Measurements from ENCODE around the gene FAM81B.

Gene FAM81B

DNA sequence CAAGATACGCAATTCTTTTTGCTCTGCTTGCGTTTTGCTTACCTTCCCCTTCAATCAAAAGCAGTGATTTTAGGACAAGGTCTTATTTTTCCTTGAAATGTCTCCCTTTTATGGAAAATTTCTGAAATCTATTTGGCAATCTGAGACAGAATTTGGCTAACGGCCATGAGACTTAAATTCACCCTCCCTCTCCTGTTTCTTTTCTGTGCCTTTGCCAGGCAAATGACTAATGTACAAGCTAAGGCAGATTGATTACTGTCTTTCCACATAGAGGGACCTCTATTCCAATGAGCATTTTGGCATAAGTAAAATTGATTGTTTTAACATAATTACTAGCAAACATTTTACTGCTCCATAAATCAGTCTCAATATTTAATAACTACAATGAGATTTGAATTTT, 31.7 kb downstream of the FAM81B start:
- Histone ChIP-seq H3K27ac (no peak overlapping the region), H3K4me3 (ENCODE audit: low read depth in 1 of 2, low read length in 1 of 2) (no peak overlapping the region), H3K4me1 (ENCODE audit: control insufficient read depth in 1 of 2, insufficient read depth in 1 of 2, low read depth in 1 of 2, low read length in 1 of 2) (no peaks in the 10 kb centered on the region), H3K9me3 (no peaks in the 10 kb centered on the region), H3K36me3 (no peaks in the 10 kb centered on the region), H3K27me3 (no peaks in the 10 kb centered on the region)
- TF ChIP-seq, protein P1, sequence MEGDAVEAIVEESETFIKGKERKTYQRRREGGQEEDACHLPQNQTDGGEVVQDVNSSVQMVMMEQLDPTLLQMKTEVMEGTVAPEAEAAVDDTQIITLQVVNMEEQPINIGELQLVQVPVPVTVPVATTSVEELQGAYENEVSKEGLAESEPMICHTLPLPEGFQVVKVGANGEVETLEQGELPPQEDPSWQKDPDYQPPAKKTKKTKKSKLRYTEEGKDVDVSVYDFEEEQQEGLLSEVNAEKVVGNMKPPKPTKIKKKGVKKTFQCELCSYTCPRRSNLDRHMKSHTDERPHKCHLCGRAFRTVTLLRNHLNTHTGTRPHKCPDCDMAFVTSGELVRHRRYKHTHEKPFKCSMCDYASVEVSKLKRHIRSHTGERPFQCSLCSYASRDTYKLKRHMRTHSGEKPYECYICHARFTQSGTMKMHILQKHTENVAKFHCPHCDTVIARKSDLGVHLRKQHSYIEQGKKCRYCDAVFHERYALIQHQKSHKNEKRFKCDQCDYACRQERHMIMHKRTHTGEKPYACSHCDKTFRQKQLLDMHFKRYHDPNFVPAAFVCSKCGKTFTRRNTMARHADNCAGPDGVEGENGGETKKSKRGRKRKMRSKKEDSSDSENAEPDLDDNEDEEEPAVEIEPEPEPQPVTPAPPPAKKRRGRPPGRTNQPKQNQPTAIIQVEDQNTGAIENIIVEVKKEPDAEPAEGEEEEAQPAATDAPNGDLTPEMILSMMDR (IDR thresholded peaks at IDR 0.05) = no peak

DNA sequence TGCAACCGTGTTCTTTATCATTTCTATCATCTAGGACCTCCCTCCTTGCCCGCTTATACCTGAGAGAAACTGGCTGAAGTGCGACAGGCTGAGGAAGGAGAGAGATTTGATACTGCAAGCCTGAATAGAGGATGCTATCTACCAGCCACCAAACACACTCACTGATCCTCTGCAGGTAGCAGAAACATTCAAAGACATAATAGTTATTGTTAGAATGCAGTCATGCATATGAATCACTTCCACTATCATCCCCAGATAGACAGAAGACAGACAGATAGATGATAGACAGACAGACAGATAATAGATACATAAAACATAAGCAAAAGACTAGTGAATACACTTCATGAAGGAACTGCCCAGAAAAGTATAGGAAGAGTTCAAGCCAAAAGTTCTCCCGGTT, 32.9 kb downstream of the FAM81B start:
- Histone ChIP-seq H3K4me3 (ENCODE audit: low read depth in 1 of 2, low read length in 1 of 2) (no peak overlapping the region), H3K27me3 (no peaks in the 10 kb centered on the region)
- TF ChIP-seq, protein P1 (IDR thresholded peaks at IDR 0.05) = no peak

DNA sequence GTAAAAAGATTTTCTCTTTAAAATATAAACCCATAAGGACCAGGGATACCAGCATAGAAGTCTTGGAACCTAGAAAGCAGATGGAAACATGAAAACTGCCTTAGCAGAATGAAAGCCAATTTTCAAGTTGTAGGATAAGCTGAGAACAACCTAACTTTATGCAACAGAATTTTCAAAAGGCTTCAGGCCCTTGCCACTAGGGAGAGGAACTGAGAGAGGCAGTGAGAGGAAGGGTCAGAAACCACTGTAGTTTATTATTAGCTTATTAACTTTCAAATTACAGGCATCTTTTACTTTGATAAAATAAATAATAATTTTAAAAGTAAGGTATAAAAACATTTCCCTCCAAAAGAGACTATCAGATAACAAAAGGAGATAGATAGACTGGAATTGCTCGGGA, 33.4 kb downstream of the FAM81B start:
- TF ChIP-seq, protein P1 (IDR thresholded peaks at IDR 0.05) = no peak
- no peaks in the 10 kb centered on the region for H3K36me3 ChIP-seq
- no peaks in the 10 kb centered on the region for H3K9me3 ChIP-seq
- H3K27ac ChIP-seq = no peak overlapping the region
- H3K4me1 ChIP-seq (ENCODE audit: control insufficient read depth in 1 of 2, insufficient read depth in 1 of 2, low read depth in 1 of 2, low read length in 1 of 2) = no peaks in the 10 kb centered on the region
- H3K4me3 ChIP-seq (ENCODE audit: low read depth in 1 of 2, low read length in 1 of 2) = no peak overlapping the region
- H3K27me3 ChIP-seq = no peaks in the 10 kb centered on the region

More for the DNA sequence above, 32.9 kb downstream of the FAM81B start:
- no peaks in the 10 kb centered on the region for H3K4me1 ChIP-seq (ENCODE audit: control insufficient read depth in 1 of 2, insufficient read depth in 1 of 2, low read depth in 1 of 2, low read length in 1 of 2)
- no peaks in the 10 kb centered on the region for H3K36me3 ChIP-seq
- H3K9me3 ChIP-seq = no peaks in the 10 kb centered on the region
- H3K27ac ChIP-seq = no peak overlapping the region

DNA sequence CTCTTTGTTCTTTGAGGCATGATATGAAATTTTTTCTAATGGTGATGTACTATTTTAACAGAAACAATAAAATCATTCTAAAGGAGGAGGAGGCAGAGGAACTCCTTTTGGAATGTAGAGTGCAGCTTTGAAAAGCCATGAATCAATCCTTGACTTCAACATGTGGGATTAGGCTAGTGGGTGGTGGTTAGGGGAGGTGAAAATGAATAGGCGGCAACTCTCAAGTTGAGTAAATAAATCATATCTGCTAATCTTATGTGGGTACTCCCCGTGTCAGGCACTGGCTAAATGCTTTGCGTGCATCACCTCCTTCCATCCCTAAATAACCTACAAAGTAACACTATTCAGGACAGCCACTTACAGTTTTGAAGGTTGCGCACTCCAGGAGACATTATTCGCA, 35.1 kb downstream of the FAM81B start:
- no peaks in the 10 kb centered on the region for H3K4me1 ChIP-seq (ENCODE audit: control insufficient read depth in 1 of 2, insufficient read depth in 1 of 2, low read depth in 1 of 2, low read length in 1 of 2)

DNA sequence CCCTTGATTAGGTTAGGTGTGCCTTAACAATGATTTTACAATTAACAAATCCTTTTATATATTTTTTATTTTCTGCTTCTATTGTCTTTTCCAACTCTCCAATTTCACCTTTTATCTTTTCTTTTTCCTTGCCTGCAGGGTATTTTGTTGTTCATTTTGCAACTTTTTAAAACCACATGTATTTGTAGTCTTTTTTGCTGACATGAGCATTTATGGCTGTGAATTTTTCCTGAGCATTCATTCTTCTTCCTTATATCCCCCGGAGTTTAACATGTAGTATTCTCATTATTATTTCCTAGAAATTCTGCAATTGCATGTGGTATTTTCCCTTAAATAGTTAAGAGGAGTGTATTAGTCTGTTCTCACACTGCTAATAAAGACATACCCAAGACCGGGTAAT, 41.6 kb downstream of the FAM81B start:
- no peaks in the 10 kb centered on the region for H3K27me3 ChIP-seq
- TF ChIP-seq, protein P1 (IDR thresholded peaks at IDR 0.05) = no peak
- no peaks in the 10 kb centered on the region for H3K9me3 ChIP-seq
- no peak overlapping the region for H3K27ac ChIP-seq
- H3K4me3 ChIP-seq (ENCODE audit: low read depth in 1 of 2, low read length in 1 of 2) = no peak overlapping the region
- no peaks in the 10 kb centered on the region for H3K36me3 ChIP-seq
- H3K4me1 ChIP-seq (ENCODE audit: control insufficient read depth in 1 of 2, insufficient read depth in 1 of 2, low read depth in 1 of 2, low read length in 1 of 2) = no peaks in the 10 kb centered on the region

More for the DNA sequence above, 35.1 kb downstream of the FAM81B start:
- H3K4me3 ChIP-seq (ENCODE audit: low read depth in 1 of 2, low read length in 1 of 2) = no peak overlapping the region
- no peaks in the 10 kb centered on the region for H3K36me3 ChIP-seq
- no peaks in the 10 kb centered on the region for H3K27me3 ChIP-seq
- no peaks in the 10 kb centered on the region for H3K9me3 ChIP-seq
- H3K27ac ChIP-seq = no peak overlapping the region
- TF ChIP-seq, protein P1 (IDR thresholded peaks at IDR 0.05) = no peak
